Femur (tissue), 1 donor: ENCODE measurements around the gene DCPS.
A peak's percentile ranks its signal among the peaks of the same experiment; 100 is the strongest.
"Not testable (repeated sequence)": the region's sequence is repeated elsewhere in the genome, so short reads cannot be mapped to it uniquely, and the experiment has no call there.

Experiments
- DNase-seq: peaks from one replicate; pipeline ENCODE4 v3.0.0-alpha.2; 2017

Gene DCPS

DNA sequence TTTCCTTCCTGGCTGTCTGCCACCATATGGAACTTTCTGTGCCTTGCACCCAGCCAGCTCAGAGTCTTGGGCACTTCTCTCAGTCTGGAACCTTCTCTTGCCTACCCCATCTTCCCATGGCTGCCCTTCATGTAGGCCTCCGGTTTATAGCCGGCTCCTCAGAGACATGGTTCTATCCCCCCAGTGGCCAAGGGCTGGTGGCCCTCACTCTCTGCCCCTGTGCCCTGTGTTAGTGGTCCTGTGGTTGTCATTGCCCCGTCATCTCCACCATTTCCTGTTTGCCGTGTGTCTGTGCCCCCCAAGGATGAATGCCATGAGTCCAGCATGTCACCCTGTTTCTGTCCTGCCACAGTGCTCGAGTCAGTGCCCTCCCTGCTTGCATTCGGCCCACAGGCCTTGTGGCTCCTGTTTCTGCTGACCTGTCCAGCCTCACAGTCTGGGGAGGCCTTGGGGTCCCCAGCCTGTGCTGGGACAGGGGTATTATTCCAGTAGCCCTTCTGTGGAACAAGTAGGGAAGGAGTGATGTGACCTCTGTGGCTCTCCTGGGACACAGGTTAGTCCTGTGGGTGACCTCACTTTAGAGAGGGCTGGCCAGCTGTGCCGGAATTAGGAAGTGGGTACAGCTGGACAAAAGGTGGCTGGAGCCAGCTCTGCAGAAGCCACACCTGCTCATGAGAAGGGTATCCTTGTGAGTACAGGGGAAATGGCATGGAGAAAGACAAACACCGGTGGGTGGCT is 82.3 kb downstream of the DCPS start:
- no peak for DNase-seq

- not testable (repeated sequence) for DNase-seq
Observed at GRCh38 chr11:126386729-126387071, 82.8 kb downstream of the DCPS start.

DNA sequence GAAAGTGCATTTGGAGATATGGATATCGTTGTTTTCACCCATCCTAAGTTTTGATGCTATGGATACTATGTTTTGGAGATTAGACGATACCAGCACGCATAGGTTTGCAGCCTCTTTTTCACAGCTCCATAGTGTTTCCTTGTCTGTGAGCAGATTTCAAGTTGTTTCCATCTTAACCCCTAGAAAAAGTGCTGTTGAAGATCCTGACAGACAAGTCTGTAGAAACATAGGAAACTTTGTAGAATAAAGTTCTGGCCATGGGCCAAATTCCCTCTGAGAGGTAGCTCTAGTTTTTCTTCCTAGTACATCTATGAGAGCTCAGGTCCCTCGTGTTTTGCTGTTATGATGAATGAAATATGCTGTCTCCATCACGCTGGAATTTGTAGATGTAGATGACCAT is 84.0 kb downstream of the DCPS start:
- DNase-seq = no peak

GRCh38 chr11:126390272-126390867 is 86.5 kb downstream of the DCPS start:
- no peak for DNase-seq

DNA sequence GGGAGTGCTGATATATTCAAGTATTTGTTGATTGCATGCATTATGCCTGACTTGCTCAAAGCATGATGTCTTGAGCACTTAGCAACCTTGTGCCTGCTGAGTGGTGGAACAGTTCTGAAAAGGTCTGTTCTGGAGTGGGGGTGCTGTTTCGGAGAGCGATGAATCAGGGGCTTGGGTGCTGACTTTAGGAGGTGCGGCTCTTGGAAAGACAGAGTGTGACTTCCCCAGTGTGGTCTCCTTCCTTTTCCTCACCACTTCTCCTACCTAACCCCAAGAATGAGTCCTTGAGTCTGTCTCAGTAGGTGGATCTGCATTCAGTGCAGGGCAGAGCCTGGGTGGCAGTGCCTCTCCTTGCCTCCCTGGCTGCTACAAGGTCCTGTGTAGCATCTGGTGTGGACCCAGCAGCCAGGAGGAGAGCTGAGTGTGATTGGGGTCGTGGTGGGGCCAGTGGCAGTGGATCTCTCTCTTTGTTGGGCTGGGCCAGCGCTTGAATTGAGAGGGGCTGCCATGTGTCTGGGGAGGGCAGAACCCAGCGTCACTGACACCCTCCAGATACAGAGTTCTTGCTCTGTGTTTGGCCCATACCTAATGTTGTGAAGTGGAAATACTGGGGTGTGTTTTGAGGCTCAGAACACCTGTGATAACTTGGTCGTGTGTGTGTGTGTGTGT is 87.6 kb downstream of the DCPS start:
- no peak for DNase-seq

GRCh38 chr11:126391970-126392632 is 88.2 kb downstream of the DCPS start:
- peak; percentile 48 for DNase-seq

- peak; percentile 61 for DNase-seq
Observed at GRCh38 chr11:126392633-126393013, 88.8 kb downstream of the DCPS start.

DNA sequence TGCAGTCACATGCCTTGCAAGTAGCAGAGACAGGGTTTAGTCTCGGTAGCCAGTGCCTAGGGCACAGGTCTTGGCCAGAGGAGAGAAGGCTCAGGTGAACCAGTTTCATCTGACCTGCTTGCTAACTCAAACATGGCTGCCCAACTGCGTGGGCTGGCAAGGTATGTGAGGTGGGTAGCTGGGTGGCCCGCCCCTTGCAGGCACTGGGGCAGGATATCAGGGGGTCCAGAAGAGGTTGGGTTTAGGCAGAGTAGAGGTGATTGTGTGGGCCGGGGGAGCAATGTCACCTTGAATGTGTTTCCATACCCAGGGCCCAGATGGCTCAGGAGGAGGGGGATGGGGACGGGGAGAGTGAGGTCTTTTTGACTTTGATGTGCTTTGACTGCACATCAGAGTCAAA is 89.3 kb downstream of the DCPS start:
- DNase-seq = no peak

GRCh38 chr11:126394036-126394435 is 90.2 kb downstream of the DCPS start:
- DNase-seq = no peak

GRCh38 chr11:126394634-126395072 is 90.8 kb downstream of the DCPS start:
- not testable (repeated sequence) for DNase-seq
